Measurements from ENCODE around the gene CBR1. TPM values are rescaled to one million over a fixed set of nuclear protein-coding genes. Genes with fewer than 3 reads are reported as not detected.

CBR1 gene
- total RNA-seq, 2 experiments from 2014 or later: 12.0 TPM; not detected in 1

GRCh38 chr21:36044056-36044455, 25.8 kb upstream of the CBR1 start:
- Histone ChIP-seq H3K79me2 (ENCODE audit: insufficient read depth, low read depth, low read length) (no peaks in the 10 kb centered on the region), H3K9me3 (ENCODE audit: low read length) (no peaks in the 10 kb centered on the region), H3K36me3 (ENCODE audit: insufficient read depth, low read length) (peaks cover 72% of the 10 kb centered on the region), H4K20me1 (ENCODE audit: insufficient read depth, low read length) (no peaks in the 10 kb centered on the region), H3K4me3 (ENCODE audit: low read depth, low read length, poor library complexity, severe bottlenecking) (no peak overlapping the region), H3K4me1 (ENCODE audit: insufficient read depth, low read length, poor library complexity, severe bottlenecking) (no peaks in the 10 kb centered on the region), H3K27ac (ENCODE audit: low read depth, low read length, poor library complexity, severe bottlenecking) (no peak overlapping the region), H3K9me2 (ENCODE audit: insufficient read depth, low read length) (no peaks in the 10 kb centered on the region), H2AFZ (ENCODE audit: low read length) (no peak overlapping the region), H3K4me2 (ENCODE audit: low read length) (no peak overlapping the region)
- no peak for DNase-seq (ENCODE audit: low spot score)
- BruUV-seq (replicated peaks): no TSS peak
- ChIA-PET CTCF (ENCODE audit: unreplicated experiment) (no interaction called here), POLR2A (interaction anchor here (1.2 kb wide), 1 partner anchor 10 kb away, joined by 5 read pairs; no protein-coding TSS in a partner anchor)
- no peak for TF ChIP-seq CTCF (conservative IDR thresholded peaks at IDR 0.05; ENCODE audit: low read length)
- no peak for TF ChIP-seq EZH2phosphoT487 (IDR thresholded peaks at IDR 0.05; ENCODE audit: borderline replicate concordance, low read depth, low read length)
- intact Hi-C loops (cut with micrococcal nuclease; ENCODE audit: unreplicated experiment): no loop called here

GRCh38 chr21:36045993-36046392, 23.8 kb upstream of the CBR1 start:
- no peak for TF ChIP-seq CTCF (conservative IDR thresholded peaks at IDR 0.05; ENCODE audit: low read length)
- Histone ChIP-seq H3K4me2 (ENCODE audit: low read length) (no peak overlapping the region), H3K79me2 (ENCODE audit: insufficient read depth, low read depth, low read length) (no peaks in the 10 kb centered on the region), H3K9me2 (ENCODE audit: insufficient read depth, low read length) (no peaks in the 10 kb centered on the region), H3K27ac (ENCODE audit: low read depth, low read length, poor library complexity, severe bottlenecking) (no peak overlapping the region), H3K9me3 (ENCODE audit: low read length) (no peaks in the 10 kb centered on the region), H2AFZ (ENCODE audit: low read length) (no peak overlapping the region), H3K4me3 (ENCODE audit: low read depth, low read length, poor library complexity, severe bottlenecking) (no peak overlapping the region), H4K20me1 (ENCODE audit: insufficient read depth, low read length) (no peaks in the 10 kb centered on the region), H3K4me1 (ENCODE audit: insufficient read depth, low read length, poor library complexity, severe bottlenecking) (no peaks in the 10 kb centered on the region), H3K36me3 (ENCODE audit: insufficient read depth, low read length) (peaks cover 86% of the 10 kb centered on the region)
- no TSS peak for BruUV-seq (replicated peaks)
- POLR2A ChIA-PET: interaction anchor here (0.6 to 1.5 kb wide), 5 partner anchors 9 to 1200 kb away, joined by 3 to 4 read pairs (median 3); no protein-coding TSS in a partner anchor
- CTCF ChIA-PET (ENCODE audit: unreplicated experiment): no interaction called here
- intact Hi-C loops (cut with micrococcal nuclease; ENCODE audit: unreplicated experiment): no loop called here
- no peak for DNase-seq (ENCODE audit: low spot score)

GRCh38 chr21:36047139-36047538, 22.7 kb upstream of the CBR1 start:
- Histone ChIP-seq H3K79me2 (ENCODE audit: insufficient read depth, low read depth, low read length) (no peaks in the 10 kb centered on the region), H2AFZ (ENCODE audit: low read length) (no peak overlapping the region), H3K9me3 (ENCODE audit: low read length) (no peaks in the 10 kb centered on the region), H3K9me2 (ENCODE audit: insufficient read depth, low read length) (no peaks in the 10 kb centered on the region), H4K20me1 (ENCODE audit: insufficient read depth, low read length) (no peaks in the 10 kb centered on the region), H3K4me2 (ENCODE audit: low read length) (no peak overlapping the region), H3K4me1 (ENCODE audit: insufficient read depth, low read length, poor library complexity, severe bottlenecking) (no peaks in the 10 kb centered on the region), H3K27ac (ENCODE audit: low read depth, low read length, poor library complexity, severe bottlenecking) (no peak overlapping the region), H3K4me3 (ENCODE audit: low read depth, low read length, poor library complexity, severe bottlenecking) (no peak overlapping the region), H3K36me3 (ENCODE audit: insufficient read depth, low read length) (peaks cover 83% of the 10 kb centered on the region)
- ChIA-PET POLR2A (interaction anchor here (1.2 to 1.5 kb wide), 2 partner anchors 8 to 41 kb away, joined by 3 to 4 read pairs; no protein-coding TSS in a partner anchor), CTCF (ENCODE audit: unreplicated experiment) (no interaction called here)
- DNase-seq (ENCODE audit: low spot score): no peak
- TF ChIP-seq CTCF (conservative IDR thresholded peaks at IDR 0.05; ENCODE audit: low read length): no peak
- TF ChIP-seq EZH2phosphoT487 (IDR thresholded peaks at IDR 0.05; ENCODE audit: borderline replicate concordance, low read depth, low read length): no peak
- BruUV-seq (replicated peaks): no TSS peak
- intact Hi-C loops (cut with micrococcal nuclease; ENCODE audit: unreplicated experiment): no loop called here

All from OCI-LY7 (cell line).